Neural progenitor cell (in vitro differentiated cells): Measurements from ENCODE around the gene ENO2. TPM values are rescaled to one million over a fixed set of nuclear protein-coding genes. Genes with fewer than 3 reads are reported as not detected.

ENCODE experiments used
- DNase-seq: peaks from one replicate; pipeline ENCODE4 v3.0.0-alpha.2; 2016; ENCODE audit warnings: low spot score
- H2AFZ ChIP-seq: fragments of 200-600 bp; sonication (generic); replicated peaks from 2 replicates; pipeline ENCODE4 v1.6.1; 2016; ENCODE audit warnings: antibody characterized with exemption
- H3F3A ChIP-seq: fragments of 200-600 bp; sonication (generic); 2 replicates; pipeline ENCODE4 v1.6.1; 2016; ENCODE audit warnings: antibody characterized with exemption, low read depth
- H3K27ac ChIP-seq: fragments of 200-600 bp; sonication (generic); 2 replicates; pipeline ENCODE4 v1.5.1; 2016; ENCODE audit warnings: mild to moderate bottlenecking
- H3K27me3 ChIP-seq: fragments of 200-600 bp; sonication (generic); 2 replicates; pipeline ENCODE4 v1.6.1; 2016; ENCODE audit warnings: mild to moderate bottlenecking, moderate library complexity
- H3K36me3 ChIP-seq: fragments of 200-600 bp; sonication (generic); 2 replicates; pipeline ENCODE4 v1.5.1; 2016
- H3K4me1 ChIP-seq: fragments of 200-600 bp; sonication (generic); 2 replicates; pipeline ENCODE4 v1.6.1; 2016; ENCODE audit warnings: mixed run types
- H3K4me2 ChIP-seq: fragments of 200-600 bp; sonication (generic); 2 replicates; pipeline ENCODE4 v1.6.1; 2016
- H3K4me3 ChIP-seq: fragments of 200-600 bp; sonication (generic); 2 replicates; pipeline ENCODE4 v1.5.1; 2016
- H3K79me2 ChIP-seq: fragments of 200-600 bp; sonication (generic); 2 replicates; pipeline ENCODE4 v1.6.1; 2016; ENCODE audit warnings: low read depth
- H3K9ac ChIP-seq: fragments of 200-600 bp; sonication (generic); 2 replicates; pipeline ENCODE4 v1.6.1; 2016
- H3K9me3 ChIP-seq: fragments of 200-600 bp; sonication (generic); 2 replicates; pipeline ENCODE4 v1.5.1; 2016; ENCODE audit warnings: low read depth
- H4K20me1 ChIP-seq: fragments of 200-600 bp; sonication (generic); 2 replicates; pipeline ENCODE4 v1.6.1; 2016; ENCODE audit warnings: low read depth
- H3K27ac Mint-ChIP-seq: 3 replicates; pipeline ENCODE4 v1.8.0; 2021; ENCODE audit warnings: mixed read lengths
- H3K27me3 Mint-ChIP-seq: 2 replicates; pipeline ENCODE4 v1.8.0; 2022; ENCODE audit warnings: low read depth, mild to moderate bottlenecking, inconsistent platforms, moderate library complexity, mixed read lengths; ENCODE audit not compliant: insufficient read depth
- H3K36me3 Mint-ChIP-seq: 3 replicates; pipeline ENCODE4 v1.8.0; 2021; ENCODE audit warnings: mixed read lengths
- H3K4me1 Mint-ChIP-seq: 3 replicates; pipeline ENCODE4 v1.8.0; 2021; ENCODE audit warnings: mixed read lengths
- H3K4me3 Mint-ChIP-seq: 3 replicates; pipeline ENCODE4 v1.8.0; 2021; ENCODE audit warnings: mild to moderate bottlenecking, moderate library complexity, mixed read lengths
- H3K9me3 Mint-ChIP-seq: 3 replicates; pipeline ENCODE4 v1.8.0; 2020; ENCODE audit warnings: mixed read lengths
- CTCF ChIP-seq: fragments of 200-600 bp; sonication (generic); IDR thresholded peaks from 2 replicates; pipeline ENCODE4 v1.5.1; 2017; ENCODE audit warnings: antibody characterized with exemption, mild to moderate bottlenecking
- EZH2 ChIP-seq: fragments of 200-600 bp; sonication (generic); IDR thresholded peaks from 2 replicates; pipeline ENCODE4 v1.6.1; 2017; ENCODE audit warnings: antibody characterized with exemption, mild to moderate bottlenecking, moderate library complexity
- EZH2phosphoT487 ChIP-seq: fragments of 200-600 bp; sonication (generic); IDR thresholded peaks from 2 replicates; pipeline ENCODE4 v1.6.1; 2017; ENCODE audit warnings: antibody characterized with exemption
- total RNA-seq: library from RNA; depleted of rRNA; stranded (reverse); fragments of >200 nt; gene quantifications from 2 replicates; pipeline ENCODE4 v1.2.3, GENCODE V29; 2015; ENCODE audit warnings: low replicate concordance

Gene ENO2
- total RNA-seq, 1 donor from 2014 or later, result 82.2 TPM

- Histone ChIP-seq H4K20me1 (no peaks in the 10 kb centered on the region), H3F3A (no peaks in the 10 kb centered on the region), H2AFZ (no peak overlapping the region), H3K9ac (no peak overlapping the region), H3K4me1 (no peaks in the 10 kb centered on the region), H3K27me3 (no peaks in the 10 kb centered on the region), H3K79me2 (no peaks in the 10 kb centered on the region), H3K4me3 (no peak overlapping the region), H3K27ac (no peak overlapping the region), H3K9me3 (no peaks in the 10 kb centered on the region), H3K4me2 (no peak overlapping the region), H3K36me3 (no peaks in the 10 kb centered on the region)
- Mint-ChIP-seq H3K36me3 (peaks cover 2% of the 10 kb centered on the region), H3K27me3 (peaks cover 9% of the 10 kb centered on the region), H3K9me3 (no peaks in the 10 kb centered on the region), H3K27ac (peak overlapping the region; percentile 96), H3K4me1 (peaks cover 26% of the 10 kb centered on the region), H3K4me3 (peak overlapping the region; percentile 67)
- TF ChIP-seq EZH2 (no peak), CTCF (no peak), EZH2phosphoT487 (no peak)
- DNase-seq, result no peak
These were observed 39.3 kb downstream of the ENO2 start for GRCh38 chr12:6953442-6954315.

GRCh38 chr12:6954316-6955107, 40.1 kb downstream of the ENO2 start:
- Histone ChIP-seq H3K9me3 (no peaks in the 10 kb centered on the region), H3K36me3 (no peaks in the 10 kb centered on the region), H3K27ac (no peak overlapping the region), H3F3A (no peaks in the 10 kb centered on the region), H3K4me3 (no peak overlapping the region), H4K20me1 (no peaks in the 10 kb centered on the region), H3K4me1 (no peaks in the 10 kb centered on the region), H3K79me2 (no peaks in the 10 kb centered on the region), H3K4me2 (no peak overlapping the region), H3K9ac (no peak overlapping the region), H2AFZ (no peak overlapping the region), H3K27me3 (no peaks in the 10 kb centered on the region)
- no peak for DNase-seq
- Mint-ChIP-seq H3K27me3 (peaks cover 6% of the 10 kb centered on the region), H3K4me3 (peak overlapping the region; percentile 67), H3K4me1 (peaks cover 32% of the 10 kb centered on the region), H3K36me3 (no peaks in the 10 kb centered on the region), H3K9me3 (no peaks in the 10 kb centered on the region), H3K27ac (peak overlapping the region; percentile 96)
- TF ChIP-seq CTCF, result no peak
- TF ChIP-seq EZH2, result no peak
- TF ChIP-seq EZH2phosphoT487, result no peak

GRCh38 chr12:6955108-6956020, 41.0 kb downstream of the ENO2 start:
- Histone ChIP-seq H3K9ac (no peak overlapping the region), H3K27ac (no peak overlapping the region), H3F3A (no peaks in the 10 kb centered on the region), H3K36me3 (no peaks in the 10 kb centered on the region), H3K27me3 (no peaks in the 10 kb centered on the region), H3K9me3 (no peaks in the 10 kb centered on the region), H3K4me3 (no peak overlapping the region), H2AFZ (no peak overlapping the region), H3K4me2 (no peak overlapping the region), H3K79me2 (no peaks in the 10 kb centered on the region), H3K4me1 (no peaks in the 10 kb centered on the region), H4K20me1 (no peaks in the 10 kb centered on the region)
- H3K36me3 Mint-ChIP-seq, result no peaks in the 10 kb centered on the region
- peaks cover 4% of the 10 kb centered on the region for H3K27me3 Mint-ChIP-seq
- H3K9me3 Mint-ChIP-seq, result no peaks in the 10 kb centered on the region
- H3K4me3 Mint-ChIP-seq, result no peak overlapping the region
- peaks cover 30% of the 10 kb centered on the region for H3K4me1 Mint-ChIP-seq
- peak overlapping the region; percentile 76 for H3K27ac Mint-ChIP-seq
- no peak for DNase-seq
- TF ChIP-seq EZH2 (no peak), EZH2phosphoT487 (no peak), CTCF (no peak)
